Mucosa of stomach (tissue), 1 donor: Measurements from ENCODE around the gene TWIST2.

Experiments used
- H3K27me3 ChIP-seq: one replicate; pipeline ENCODE4 v1.7.0; 2013; ENCODE audit warnings: mild to moderate bottlenecking, low read length; ENCODE audit not compliant: control insufficient read depth, insufficient read depth
- H3K36me3 ChIP-seq: one replicate; pipeline ENCODE4 v1.7.0; 2013; ENCODE audit warnings: low read length; ENCODE audit not compliant: control insufficient read depth, insufficient read depth
- H3K4me1 ChIP-seq: one replicate; pipeline ENCODE4 v1.7.0; 2013; ENCODE audit warnings: mild to moderate bottlenecking, low read length; ENCODE audit not compliant: control insufficient read depth, insufficient read depth
- H3K4me3 ChIP-seq: one replicate; pipeline ENCODE4 v1.7.0; 2013; ENCODE audit warnings: low read length
- H3K9ac ChIP-seq: one replicate; pipeline ENCODE4 v1.7.0; 2013; ENCODE audit warnings: mild to moderate bottlenecking, low read length, moderate library complexity
- H3K9me3 ChIP-seq: one replicate; pipeline ENCODE4 v1.7.0; 2013; ENCODE audit warnings: mild to moderate bottlenecking, low read length, moderate library complexity; ENCODE audit not compliant: control insufficient read depth
- donor health status: Pancreatic carcinoma.

The TWIST2 gene

DNA sequence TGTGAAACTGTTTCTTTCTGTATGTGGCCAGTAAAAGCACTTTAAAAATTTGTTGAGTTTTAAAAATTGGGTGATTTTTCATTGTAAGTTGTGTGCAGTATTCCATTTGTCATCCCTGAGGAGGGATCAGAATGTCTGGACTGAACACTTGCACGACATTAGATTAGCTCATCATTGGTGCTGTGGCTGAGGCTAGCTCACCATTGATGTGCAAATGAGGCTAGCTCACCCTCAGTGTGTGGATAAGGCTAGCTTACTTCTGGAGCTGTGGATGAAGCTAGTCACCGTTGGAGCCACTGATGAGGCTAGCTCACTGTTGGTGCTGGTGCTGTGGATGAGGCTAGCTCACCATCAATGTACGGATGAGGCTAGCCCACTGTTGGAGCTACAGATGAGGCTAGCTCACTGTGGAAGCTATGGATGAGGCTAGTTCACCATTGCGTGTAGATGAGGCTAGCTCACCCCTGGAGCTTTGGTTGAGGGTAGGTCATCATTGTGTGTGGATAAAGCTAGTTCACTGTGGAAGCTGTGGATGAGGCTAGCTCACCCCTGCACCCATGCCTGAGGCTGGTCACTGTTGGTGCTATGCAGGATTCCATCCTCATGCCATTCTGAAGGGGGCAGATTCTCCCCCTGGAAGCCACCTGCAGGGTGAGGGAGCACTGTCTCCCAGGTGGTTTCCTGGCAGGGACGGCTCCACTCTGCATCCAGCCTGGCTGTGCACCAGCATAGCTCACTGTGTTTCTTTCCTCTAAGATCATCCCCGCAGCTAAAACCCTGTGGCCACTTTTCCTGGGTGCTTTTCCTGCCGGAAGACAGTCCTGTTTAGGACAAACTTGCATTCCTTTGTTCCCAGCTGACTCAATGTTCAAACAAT is 101.1 kb downstream of the TWIST2 start:
- no peaks in the 10 kb centered on the region for H3K9me3 ChIP-seq
- no peak overlapping the region for H3K9ac ChIP-seq
- no peaks in the 10 kb centered on the region for H3K36me3 ChIP-seq
- no peaks in the 10 kb centered on the region for H3K4me1 ChIP-seq
- H3K4me3 ChIP-seq, result no peak overlapping the region
- no peaks in the 10 kb centered on the region for H3K27me3 ChIP-seq

- Histone ChIP-seq H3K27me3 (no peaks in the 10 kb centered on the region), H3K9me3 (no peaks in the 10 kb centered on the region), H3K4me1 (no peaks in the 10 kb centered on the region), H3K9ac (no peak overlapping the region), H3K4me3 (no peak overlapping the region), H3K36me3 (no peaks in the 10 kb centered on the region)
Measured at GRCh38 chr2:238949710-238950345, 101.9 kb downstream of the TWIST2 start.

- H3K4me3 ChIP-seq, result no peak overlapping the region
- H3K9me3 ChIP-seq, result no peaks in the 10 kb centered on the region
- no peaks in the 10 kb centered on the region for H3K36me3 ChIP-seq
- no peak overlapping the region for H3K9ac ChIP-seq
- H3K27me3 ChIP-seq, result no peaks in the 10 kb centered on the region
- H3K4me1 ChIP-seq, result no peaks in the 10 kb centered on the region
Measured at GRCh38 chr2:238950551-238950950, 102.7 kb downstream of the TWIST2 start.

DNA sequence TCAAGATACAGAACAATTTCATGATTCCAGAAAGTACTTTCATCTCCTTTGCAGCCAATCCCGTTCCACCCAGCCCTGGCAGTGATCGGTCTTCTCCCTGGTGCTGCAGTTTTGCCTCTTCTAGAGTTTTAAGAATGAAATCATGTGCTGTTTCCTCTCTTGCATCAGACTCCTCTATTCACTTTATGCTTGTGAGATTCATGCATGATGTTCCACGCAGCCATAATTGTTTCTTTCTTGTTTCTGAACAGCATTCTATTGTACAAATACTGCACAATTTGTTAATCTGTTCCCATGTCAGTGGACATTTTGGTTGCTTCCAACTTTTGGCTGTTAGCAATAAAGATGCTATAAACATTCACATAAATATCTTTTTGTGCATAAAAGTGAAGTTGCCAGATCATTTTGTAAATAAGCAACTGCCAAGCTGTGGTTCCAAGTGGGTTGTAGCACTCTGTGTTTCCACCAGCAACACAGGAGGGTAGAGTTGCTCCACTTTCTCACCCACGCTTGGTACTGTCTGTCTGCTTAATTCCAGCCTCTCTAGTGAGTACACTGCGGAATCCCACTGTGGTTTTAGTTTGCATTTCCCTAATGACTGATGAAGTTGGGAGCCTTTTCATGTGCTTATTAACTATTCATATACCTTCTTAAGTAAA is 104.5 kb downstream of the TWIST2 start:
- Histone ChIP-seq H3K4me1 (no peaks in the 10 kb centered on the region), H3K9me3 (no peaks in the 10 kb centered on the region), H3K4me3 (no peak overlapping the region), H3K27me3 (no peaks in the 10 kb centered on the region), H3K36me3 (no peaks in the 10 kb centered on the region), H3K9ac (no peak overlapping the region)

GRCh38 chr2:238954841-238955591 is 107.1 kb downstream of the TWIST2 start:
- H3K9me3 ChIP-seq, result no peaks in the 10 kb centered on the region
- no peaks in the 10 kb centered on the region for H3K27me3 ChIP-seq
- no peaks in the 10 kb centered on the region for H3K4me1 ChIP-seq
- H3K9ac ChIP-seq, result no peak overlapping the region
- no peaks in the 10 kb centered on the region for H3K36me3 ChIP-seq
- H3K4me3 ChIP-seq, result no peak overlapping the region

DNA sequence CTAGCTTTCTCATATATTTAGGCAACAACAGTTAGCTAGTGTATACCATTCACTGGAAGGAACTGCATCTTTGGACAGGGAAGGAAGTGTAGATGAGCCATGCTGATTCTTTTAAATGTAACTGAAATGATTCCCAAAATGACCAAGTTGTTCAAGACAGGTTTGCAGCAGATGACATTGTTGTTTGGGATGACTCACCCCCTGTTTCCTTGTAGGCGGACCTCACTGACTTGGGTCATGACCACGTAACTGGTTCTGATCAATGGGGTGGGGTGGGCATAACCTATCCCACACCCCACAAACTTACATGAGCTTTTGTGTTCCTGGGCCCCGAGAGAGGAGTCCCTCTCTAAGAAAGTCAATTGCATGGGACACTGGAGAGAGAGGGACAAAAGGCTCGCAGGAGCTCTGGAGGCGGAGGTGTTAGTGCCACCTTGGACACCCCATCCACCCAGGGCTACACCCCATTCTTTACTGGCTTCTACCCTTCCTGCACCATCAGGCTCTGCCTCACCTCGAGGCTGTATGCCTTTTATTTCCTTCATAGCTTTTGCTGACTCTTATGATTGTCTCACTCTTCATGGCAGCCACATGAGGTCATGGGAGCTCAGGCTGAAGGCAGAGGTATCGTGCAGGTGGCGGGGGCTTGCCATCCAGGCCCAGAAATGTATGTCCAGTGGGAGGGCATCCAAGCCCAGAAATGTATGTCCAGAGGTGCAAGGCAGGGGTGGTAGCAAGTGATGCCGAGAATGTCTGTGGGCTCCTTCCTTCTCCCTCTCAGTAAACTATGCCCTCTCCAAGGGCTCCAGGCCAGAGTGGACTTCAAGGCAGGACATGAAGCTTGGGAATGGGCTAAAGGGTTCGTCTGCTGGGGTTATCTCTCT is 108.0 kb downstream of the TWIST2 start:
- H3K27me3 ChIP-seq, result no peaks in the 10 kb centered on the region
- no peak overlapping the region for H3K4me3 ChIP-seq
- H3K36me3 ChIP-seq, result no peaks in the 10 kb centered on the region
- no peak overlapping the region for H3K9ac ChIP-seq
- no peaks in the 10 kb centered on the region for H3K9me3 ChIP-seq
- H3K4me1 ChIP-seq, result no peaks in the 10 kb centered on the region

DNA sequence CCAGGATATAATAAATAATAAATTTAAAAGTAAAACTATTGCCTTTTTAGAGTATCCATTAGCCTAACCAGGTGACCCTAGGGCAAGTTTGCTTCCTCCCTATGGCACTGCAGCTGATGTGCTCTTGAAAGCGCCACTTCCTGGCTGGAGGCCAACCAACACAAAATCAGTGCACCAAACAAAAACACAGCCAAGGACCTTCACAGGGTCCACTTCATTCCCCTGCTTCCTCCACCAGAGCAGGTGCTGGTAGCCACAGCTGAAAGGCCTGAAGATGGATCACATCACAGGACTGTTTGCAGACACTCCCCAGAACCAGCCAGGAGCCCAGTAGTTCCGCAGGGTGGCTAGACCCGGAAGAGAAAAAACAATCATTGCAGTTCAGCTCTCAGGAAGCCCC is 108.8 kb downstream of the TWIST2 start:
- Histone ChIP-seq H3K36me3 (no peaks in the 10 kb centered on the region), H3K9me3 (no peaks in the 10 kb centered on the region), H3K4me3 (no peak overlapping the region), H3K4me1 (no peaks in the 10 kb centered on the region), H3K27me3 (no peaks in the 10 kb centered on the region), H3K9ac (no peak overlapping the region)
